HCT116 (cell line): ENCODE results near the gene SGK2. TPM values are rescaled to one million over a fixed set of nuclear protein-coding genes. Genes with fewer than 3 reads are reported as not detected.

Experiments
- ATAC-seq: fragments of 200-7000 bp; cut with Tn5 transposase; 2 replicates; pipeline ENCODE4 v1.9.1; 2020; ENCODE audit warnings: mild to moderate bottlenecking, moderate library complexity
- BruUV-seq: library from RNA; stranded (reverse); fragments of 400-500 nt; replicated peaks from 2 replicates; lab custom pipeline; 2021; lab: Mats Ljungman, UMichigan
- CTCF ChIA-PET: fragments of 300-600 bp; sonication (Branson Sonifier 250); formaldehyde crosslinking; loops from one replicate; lab custom pipeline; 2021; ENCODE audit warnings: antibody characterized with exemption; lab: Charles Lee
- POLR2A ChIA-PET: fragments of 300-600, 350-600 bp; sonication (Branson Sonifier 250); formaldehyde crosslinking; loops from one replicate; lab custom pipeline; 2021; ENCODE audit warnings: antibody characterized with exemption; lab: Charles Lee
- RAD21 ChIA-PET, 2 experiments: fragments of 300-600 bp; sonication (Branson Sonifier 250); formaldehyde crosslinking; loops; one replicate each; lab custom pipeline; 2023; ENCODE audit warnings: low total read pairs in 2 of 2; ENCODE audit not compliant: uncharacterized antibody in 2 of 2, unreplicated experiment in 2 of 2, low non-redundant PET in 1 of 2; lab: Charles Lee
- DNase-seq: peaks from one replicate; pipeline ENCODE4 v3.0.0-alpha.2; 2010; ENCODE audit warnings: low read depth, low spot score
- H2AFZ ChIP-seq: fragments of 200-600 bp; shearing (Covaris generic), sonication (generic); 2 replicates; pipeline ENCODE4 v1.6.1; 2017; ENCODE audit warnings: low read depth, mixed run types, mixed read lengths, antibody characterized with exemption, low read length; ENCODE audit not compliant: poor library complexity, severe bottlenecking
- H3K27ac ChIP-seq: 2 replicates; pipeline ENCODE4 v1.5.1; 2012; ENCODE audit warnings: low read depth, low read length
- H3K27me3 ChIP-seq: fragments of 200-600 bp; sonication (generic); 2 replicates; pipeline ENCODE4 v1.6.1; 2016; ENCODE audit warnings: mixed run types, low read length, mixed read lengths; ENCODE audit not compliant: insufficient read depth
- H3K36me3 ChIP-seq, 2 experiments: fragments of 200-500 bp in 1 of 2; fragments of 200-600 bp in 1 of 2; sonication (Bioruptor generic) in 1 of 2; sonication (generic) in 1 of 2; 2 replicates each; pipeline versions ENCODE4 v1.5.1 to v1.6.1; 2014 to 2016; ENCODE audit warnings: low read length in 2 of 2, inconsistent platforms in 1 of 2, mixed read lengths in 1 of 2, mixed run types in 1 of 2; ENCODE audit not compliant: insufficient read depth in 2 of 2, control insufficient read depth in 1 of 2
- H3K4me1 ChIP-seq, 2 experiments: fragments of 200-600 bp in 1 of 2; sonication (generic) in 1 of 2; 2 replicates each; pipeline versions ENCODE4 v1.5.1 to v1.6.1; 2012 to 2017; ENCODE audit warnings: low read length in 2 of 2, inconsistent platforms in 1 of 2, mild to moderate bottlenecking in 1 of 2, mixed read lengths in 1 of 2, mixed run types in 1 of 2, moderate library complexity in 1 of 2; ENCODE audit not compliant: insufficient read depth in 2 of 2, control insufficient read depth in 1 of 2
- H3K4me2 ChIP-seq: fragments of 200-600 bp; sonication (generic); 2 replicates; pipeline ENCODE4 v1.6.1; 2017; ENCODE audit warnings: mixed run types, low read length, mixed read lengths
- H3K4me3 ChIP-seq, 2 experiments: fragments of 200-600 bp in 1 of 2; sonication (generic) in 1 of 2; replicated peaks in 1 of 2; 2 replicates each; pipeline ENCODE4 v1.5.1; 2011 to 2016; ENCODE audit warnings: low read length in 2 of 2, control low read depth in 1 of 2, low read depth in 1 of 2, mild to moderate bottlenecking in 1 of 2, mixed read lengths in 1 of 2, mixed run types in 1 of 2
- H3K79me2 ChIP-seq: fragments of 200-600 bp; sonication (generic); 2 replicates; pipeline ENCODE4 v1.6.1; 2017; ENCODE audit warnings: mild to moderate bottlenecking, mixed run types, low read length, moderate library complexity, mixed read lengths; ENCODE audit not compliant: insufficient read depth
- H3K9ac ChIP-seq: fragments of 200-600 bp; sonication (generic); 2 replicates; pipeline ENCODE4 v1.6.1; 2016; ENCODE audit warnings: low read length, mixed read lengths
- H3K9me2 ChIP-seq: fragments of 200-600 bp; sonication (generic), shearing (Covaris generic); 2 replicates; pipeline ENCODE4 v1.6.1; 2017; ENCODE audit warnings: mixed run types, mild to moderate bottlenecking, moderate library complexity; ENCODE audit not compliant: insufficient read depth
- H3K9me3 ChIP-seq, 2 experiments: fragments of 200-500 bp in 1 of 2; fragments of 200-600 bp in 1 of 2; sonication (Bioruptor generic) in 1 of 2; sonication (generic) in 1 of 2; 2 replicates each; pipeline ENCODE4 v1.6.1; 2014 to 2017; ENCODE audit warnings: low read length in 2 of 2, mixed read lengths in 2 of 2, inconsistent platforms in 1 of 2, low read depth in 1 of 2, mild to moderate bottlenecking in 1 of 2, mixed run types in 1 of 2, moderate library complexity in 1 of 2; ENCODE audit not compliant: control insufficient read depth in 1 of 2, insufficient read depth in 1 of 2
- H4K20me1 ChIP-seq: fragments of 200-600 bp; sonication (generic), shearing (Covaris generic); 2 replicates; pipeline ENCODE4 v1.6.1; 2017; ENCODE audit warnings: mixed run types, mild to moderate bottlenecking, moderate library complexity; ENCODE audit not compliant: insufficient read depth
- EGR1 ChIP-seq: IDR thresholded peaks from 2 replicates; pipeline ENCODE4 v1.6.1; 2012; ENCODE audit warnings: low read depth
- ELF1 ChIP-seq: IDR thresholded peaks from 2 replicates; pipeline ENCODE4 v1.6.1; 2012; ENCODE audit warnings: low read depth, borderline replicate concordance
- JUND ChIP-seq: IDR thresholded peaks from 2 replicates; pipeline ENCODE4 v1.6.1; 2012
- POLR2AphosphoS5 ChIP-seq: IDR thresholded peaks from 2 replicates; pipeline ENCODE4 v1.6.1; 2011; ENCODE audit warnings: mild to moderate bottlenecking, low read depth, low read length, moderate library complexity
- YY1 ChIP-seq: IDR thresholded peaks from 2 replicates; pipeline ENCODE4 v1.6.1; 2011; ENCODE audit warnings: low read length, low read depth, moderate library complexity, mild to moderate bottlenecking; ENCODE audit not compliant: insufficient replicate concordance; ENCODE audit errors: extremely low read depth
- ZNF274 ChIP-seq: fragments of 200-500 bp; sonication (Bioruptor generic); IDR thresholded peaks from 2 replicates; pipeline ENCODE4 v1.6.1; 2014; ENCODE audit warnings: mild to moderate bottlenecking, low read depth, low read length, inconsistent platforms
- intact Hi-C: fragments of 100-400 bp; cut with micrococcal nuclease; formaldehyde crosslinking; loops from 2 replicates; pipeline ENCODE4 v1.10.0; 2022
- total RNA-seq: library from RNA; stranded (reverse); gene quantifications from one replicate; pipeline ENCODE4 v1.2.1, GENCODE V29; 2021; ENCODE audit not compliant: unreplicated experiment
- TF ChIP-seq, protein P1 (sequence below): IDR thresholded peaks from 2 replicates; pipeline ENCODE4 v1.6.1; 2012
- TF ChIP-seq, protein P2 (sequence below): IDR thresholded peaks from 2 replicates; pipeline ENCODE4 v1.6.1; 2011; ENCODE audit warnings: mild to moderate bottlenecking, low read length, moderate library complexity; ENCODE audit not compliant: insufficient replicate concordance; ENCODE audit errors: extremely low read depth

SGK2 gene
- total RNA-seq, 1 experiment from 2014 or later = 2.3 TPM

DNA sequence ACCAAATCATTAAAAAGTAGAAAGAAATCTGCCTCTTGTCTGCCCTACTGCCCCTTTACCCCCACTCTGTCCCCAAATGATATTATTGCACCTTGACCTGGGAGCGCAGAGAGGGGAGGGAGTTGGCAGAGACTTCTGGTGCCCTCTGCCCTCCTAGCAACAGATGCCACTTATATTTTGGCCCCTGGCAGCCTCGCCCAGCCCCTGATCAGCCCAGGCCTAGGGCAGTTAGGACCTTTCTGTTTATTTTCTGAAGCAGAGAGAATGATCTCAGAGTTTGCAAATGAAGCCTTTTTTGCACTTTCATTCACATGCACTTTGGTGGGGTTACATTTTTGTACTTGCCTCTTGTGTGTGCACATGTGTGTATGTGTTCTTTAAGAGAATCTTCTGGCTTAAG lies 8.4 kb upstream of the SGK2 start:
- POLR2A ChIA-PET = no interaction called here
- H3K27ac ChIP-seq = no peak overlapping the region
- CTCF ChIA-PET = interaction anchor here (0.6 kb wide), 1 partner anchor 1561 kb away, joined by 3 read pairs; no protein-coding TSS in a partner anchor
- RAD21 ChIA-PET = no interaction called here
- peaks cover 0 to 3% of the 10 kb centered on the region in 2 experiments; a peak in 1 of 4 replicates for H3K9me3 ChIP-seq
- BruUV-seq = no TSS peak
- H4K20me1 ChIP-seq = no peaks in the 10 kb centered on the region
- no peak overlapping the region for H2AFZ ChIP-seq
- TF ChIP-seq JUND (no peak), EGR1 (no peak), ELF1 (no peak), POLR2AphosphoS5 (no peak), ZNF274 (no peak), YY1 (no peak)
- TF ChIP-seq, protein P1, sequence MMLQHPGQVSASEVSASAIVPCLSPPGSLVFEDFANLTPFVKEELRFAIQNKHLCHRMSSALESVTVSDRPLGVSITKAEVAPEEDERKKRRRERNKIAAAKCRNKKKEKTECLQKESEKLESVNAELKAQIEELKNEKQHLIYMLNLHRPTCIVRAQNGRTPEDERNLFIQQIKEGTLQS = no peak
- TF ChIP-seq, protein P2, sequence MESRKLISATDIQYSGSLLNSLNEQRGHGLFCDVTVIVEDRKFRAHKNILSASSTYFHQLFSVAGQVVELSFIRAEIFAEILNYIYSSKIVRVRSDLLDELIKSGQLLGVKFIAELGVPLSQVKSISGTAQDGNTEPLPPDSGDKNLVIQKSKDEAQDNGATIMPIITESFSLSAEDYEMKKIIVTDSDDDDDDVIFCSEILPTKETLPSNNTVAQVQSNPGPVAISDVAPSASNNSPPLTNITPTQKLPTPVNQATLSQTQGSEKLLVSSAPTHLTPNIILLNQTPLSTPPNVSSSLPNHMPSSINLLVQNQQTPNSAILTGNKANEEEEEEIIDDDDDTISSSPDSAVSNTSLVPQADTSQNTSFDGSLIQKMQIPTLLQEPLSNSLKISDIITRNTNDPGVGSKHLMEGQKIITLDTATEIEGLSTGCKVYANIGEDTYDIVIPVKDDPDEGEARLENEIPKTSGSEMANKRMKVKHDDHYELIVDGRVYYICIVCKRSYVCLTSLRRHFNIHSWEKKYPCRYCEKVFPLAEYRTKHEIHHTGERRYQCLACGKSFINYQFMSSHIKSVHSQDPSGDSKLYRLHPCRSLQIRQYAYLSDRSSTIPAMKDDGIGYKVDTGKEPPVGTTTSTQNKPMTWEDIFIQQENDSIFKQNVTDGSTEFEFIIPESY = no peak
- TF ChIP-seq, all 23 proteins: peak for 0
- H3K4me2 ChIP-seq = no peak overlapping the region
- intact Hi-C loops = no loop called here
- H3K9ac ChIP-seq = no peak overlapping the region
- no peaks in the 10 kb centered on the region for H3K27me3 ChIP-seq
- H3K79me2 ChIP-seq = no peaks in the 10 kb centered on the region
- no peaks in the 10 kb centered on the region for H3K9me2 ChIP-seq
- DNase-seq = no peak
- ATAC-seq = no peak
- no peak overlapping the region for H3K4me3 ChIP-seq
- no peaks in the 10 kb centered on the region for H3K4me1 ChIP-seq
- no peaks in the 10 kb centered on the region; a peak in 1 of 4 replicates for H3K36me3 ChIP-seq
